Caco-2 (cell line): ENCODE measurements around the gene MED9. TPM values are rescaled to one million over a fixed set of nuclear protein-coding genes. Genes with fewer than 3 reads are reported as not detected.

Source experiments
- BruUV-seq: library from RNA; stranded (reverse); fragments of 400-500 nt; replicated peaks from 2 replicates; lab custom pipeline; 2021; lab: Mats Ljungman, UMichigan
- CTCF ChIA-PET: fragments of 300-600 bp; sonication (Branson Sonifier 250); formaldehyde crosslinking; loops from one replicate; lab custom pipeline; 2022; ENCODE audit warnings: antibody characterized with exemption; lab: Charles Lee
- POLR2A ChIA-PET: fragments of 300-600 bp; sonication (Branson Sonifier 250); formaldehyde crosslinking; loops from one replicate; lab custom pipeline; 2022; ENCODE audit warnings: antibody characterized with exemption; lab: Charles Lee
- DNase-seq, 2 experiments: peaks; one replicate each; pipeline versions ENCODE4 v3.0.0 to v3.0.0-alpha.2; 2020 to 2022
- H3K27me3 ChIP-seq: replicated peaks from 2 replicates; pipeline ENCODE4 v1.6.0; 2011; ENCODE audit warnings: low read length; ENCODE audit not compliant: control insufficient read depth, insufficient read depth
- H3K36me3 ChIP-seq: 2 replicates; pipeline ENCODE4 v1.5.1; 2011; ENCODE audit warnings: low read length; ENCODE audit not compliant: control insufficient read depth, insufficient read depth
- H3K4me1 ChIP-seq: fragments of 250-450 bp; sonication (Bioruptor Pico); 2 replicates; pipeline ENCODE4 v1.5.1; 2020; ENCODE audit warnings: mild to moderate bottlenecking
- H3K4me3 ChIP-seq: 2 replicates; pipeline ENCODE4 v1.5.1; 2011; ENCODE audit warnings: low read depth, mild to moderate bottlenecking, control low read depth, low read length
- H3K9me3 ChIP-seq: fragments of 250-450 bp; sonication (Bioruptor Pico); 2 replicates; pipeline ENCODE4 v1.5.1; 2020; ENCODE audit warnings: mild to moderate bottlenecking, moderate library complexity
- H3K27ac Mint-ChIP-seq: one replicate; pipeline ENCODE4 v1.8.0; 2022; ENCODE audit warnings: mixed read lengths; ENCODE audit not compliant: unreplicated experiment
- H3K27me3 Mint-ChIP-seq: one replicate; pipeline ENCODE4 v1.8.0; 2022; ENCODE audit warnings: mixed read lengths; ENCODE audit not compliant: insufficient read depth, unreplicated experiment
- H3K36me3 Mint-ChIP-seq: one replicate; pipeline ENCODE4 v1.8.0; 2022; ENCODE audit warnings: mild to moderate bottlenecking, mixed read lengths; ENCODE audit not compliant: insufficient read depth, unreplicated experiment
- H3K4me1 Mint-ChIP-seq: one replicate; pipeline ENCODE4 v1.8.0; 2022; ENCODE audit warnings: low read depth, mixed read lengths; ENCODE audit not compliant: unreplicated experiment
- H3K4me3 Mint-ChIP-seq: one replicate; pipeline ENCODE4 v1.8.0; 2022; ENCODE audit warnings: mild to moderate bottlenecking, moderate library complexity, mixed read lengths; ENCODE audit not compliant: unreplicated experiment
- H3K9me3 Mint-ChIP-seq: one replicate; pipeline ENCODE4 v1.8.0; 2022; ENCODE audit warnings: mixed read lengths; ENCODE audit not compliant: unreplicated experiment
- intact Hi-C: fragments of 100-400 bp; cut with micrococcal nuclease; formaldehyde crosslinking; loops from one replicate; pipeline ENCODE4 v1.10.0; 2022; ENCODE audit not compliant: unreplicated experiment
- total RNA-seq: library from RNA; stranded (reverse); gene quantifications from 2 replicates; pipeline ENCODE4 v1.2.3, GENCODE V29; 2022
- TF ChIP-seq, protein P1 (sequence below), 2 experiments: fragments of 200-600 bp in 1 of 2; IDR thresholded peaks; 1 replicate in 1 of 2; 2 replicates in 1 of 2; pipeline versions ENCODE4 v1.5.1 to v1.8.0; 2011 to 2022; ENCODE audit warnings: antibody characterized with exemption in 1 of 2, control low read depth in 1 of 2, inconsistent platforms in 1 of 2, low read depth in 1 of 2, low read length in 1 of 2, mild to moderate bottlenecking in 1 of 2, moderate library complexity in 1 of 2; ENCODE audit not compliant: insufficient read depth in 1 of 2, severe bottlenecking in 1 of 2, unreplicated experiment in 1 of 2

MED9 gene
- total RNA-seq, 1 experiment from 2014 or later = 24.9 TPM

DNA sequence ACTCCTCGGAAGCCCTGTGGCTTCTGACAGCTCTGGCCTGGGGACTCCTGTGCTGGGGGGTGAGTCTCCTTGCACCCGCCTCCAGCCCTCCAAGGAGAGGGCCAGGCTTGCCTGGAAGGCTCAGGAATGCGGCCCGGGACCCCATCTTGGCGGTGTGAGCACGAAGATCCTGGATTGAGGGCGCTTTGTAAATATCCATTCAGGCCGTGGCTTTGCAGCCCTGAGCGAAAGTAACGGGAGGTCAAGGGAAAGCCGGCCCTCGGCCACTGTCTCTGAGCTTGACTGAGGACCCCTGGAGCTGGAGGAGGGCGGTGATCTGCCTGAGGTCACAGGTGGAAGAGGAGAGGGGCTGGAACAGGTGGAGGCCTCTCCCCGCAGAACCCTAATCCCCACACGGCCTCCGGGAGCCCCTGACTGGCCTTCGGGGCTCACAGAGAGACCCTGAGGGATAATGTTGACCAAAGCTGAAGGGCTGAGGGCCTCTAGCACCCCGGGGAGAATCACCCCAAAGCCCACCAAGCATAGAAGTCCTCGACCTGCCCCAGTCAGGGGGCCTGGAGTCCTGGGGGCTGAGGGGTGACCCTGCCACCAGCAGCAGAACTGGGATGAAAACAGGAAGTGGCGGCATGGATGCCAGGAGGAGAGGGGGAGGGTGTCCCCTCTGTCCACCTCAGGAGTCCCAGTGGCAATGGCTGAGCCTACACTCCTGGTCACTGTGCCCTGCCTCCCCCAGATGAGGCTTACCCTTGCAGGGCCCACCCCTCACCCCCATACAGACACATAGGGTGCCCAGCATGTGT, 27.7 kb downstream of the MED9 start:
- Histone ChIP-seq H3K27me3 (no peaks in the 10 kb centered on the region), H3K4me3 (no peak overlapping the region), H3K36me3 (no peaks in the 10 kb centered on the region), H3K4me1 (no peaks in the 10 kb centered on the region), H3K9me3 (no peaks in the 10 kb centered on the region)
- ChIA-PET POLR2A (no interaction called here), CTCF (interaction anchor here (0.6 to 0.7 kb wide), 2 partner anchors 67 to 153 kb away, joined by 3 read pairs; no protein-coding TSS in a partner anchor)
- DNase-seq = no peak
- H3K27ac Mint-ChIP-seq = no peak overlapping the region
- TF ChIP-seq, protein P1, sequence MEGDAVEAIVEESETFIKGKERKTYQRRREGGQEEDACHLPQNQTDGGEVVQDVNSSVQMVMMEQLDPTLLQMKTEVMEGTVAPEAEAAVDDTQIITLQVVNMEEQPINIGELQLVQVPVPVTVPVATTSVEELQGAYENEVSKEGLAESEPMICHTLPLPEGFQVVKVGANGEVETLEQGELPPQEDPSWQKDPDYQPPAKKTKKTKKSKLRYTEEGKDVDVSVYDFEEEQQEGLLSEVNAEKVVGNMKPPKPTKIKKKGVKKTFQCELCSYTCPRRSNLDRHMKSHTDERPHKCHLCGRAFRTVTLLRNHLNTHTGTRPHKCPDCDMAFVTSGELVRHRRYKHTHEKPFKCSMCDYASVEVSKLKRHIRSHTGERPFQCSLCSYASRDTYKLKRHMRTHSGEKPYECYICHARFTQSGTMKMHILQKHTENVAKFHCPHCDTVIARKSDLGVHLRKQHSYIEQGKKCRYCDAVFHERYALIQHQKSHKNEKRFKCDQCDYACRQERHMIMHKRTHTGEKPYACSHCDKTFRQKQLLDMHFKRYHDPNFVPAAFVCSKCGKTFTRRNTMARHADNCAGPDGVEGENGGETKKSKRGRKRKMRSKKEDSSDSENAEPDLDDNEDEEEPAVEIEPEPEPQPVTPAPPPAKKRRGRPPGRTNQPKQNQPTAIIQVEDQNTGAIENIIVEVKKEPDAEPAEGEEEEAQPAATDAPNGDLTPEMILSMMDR (IDR thresholded peaks at IDR 0.05; ENCODE audit: insufficient read depth in 1 of 2, low read depth in 1 of 2, low read length in 1 of 2, severe bottlenecking in 1 of 2, unreplicated experiment in 1 of 2) = no peak
- intact Hi-C loops = no loop called here
- no peaks in the 10 kb centered on the region for H3K9me3 Mint-ChIP-seq
- peaks cover 6% of the 10 kb centered on the region for H3K36me3 Mint-ChIP-seq
- H3K4me3 Mint-ChIP-seq = no peak overlapping the region
- no TSS peak for BruUV-seq
- no peaks in the 10 kb centered on the region for H3K27me3 Mint-ChIP-seq
- no peaks in the 10 kb centered on the region for H3K4me1 Mint-ChIP-seq

DNA sequence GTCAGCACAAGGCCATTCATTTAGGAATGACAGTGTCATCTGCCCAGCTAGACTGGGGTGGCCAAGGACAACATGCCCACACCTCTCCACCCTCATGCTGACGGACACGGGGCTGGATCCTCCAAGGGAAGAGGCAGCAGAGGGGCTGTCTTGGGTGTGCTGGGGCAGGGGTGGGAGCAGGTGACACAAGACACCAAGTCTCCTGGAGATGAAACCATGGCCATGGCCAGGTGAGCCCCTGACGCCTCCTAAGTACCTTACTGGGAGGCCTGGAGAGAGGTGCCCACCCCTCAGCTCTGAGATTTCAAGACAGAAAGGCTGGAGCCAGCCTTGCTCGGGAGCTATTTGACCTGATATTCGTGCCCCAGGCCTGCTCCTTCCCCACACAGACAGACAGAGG, 28.4 kb downstream of the MED9 start:
- H3K4me3 Mint-ChIP-seq = no peak overlapping the region
- no peak for DNase-seq
- ChIA-PET POLR2A (no interaction called here), CTCF (interaction anchor here (0.5 to 0.7 kb wide), 3 partner anchors 67 to 153 kb away, joined by 3 to 5 read pairs (median 3); no protein-coding TSS in a partner anchor)
- H3K27ac Mint-ChIP-seq = no peak overlapping the region
- H3K27me3 ChIP-seq = no peaks in the 10 kb centered on the region
- H3K36me3 Mint-ChIP-seq = peaks cover 6% of the 10 kb centered on the region
- no peaks in the 10 kb centered on the region for H3K27me3 Mint-ChIP-seq
- no TSS peak for BruUV-seq
- H3K4me3 ChIP-seq = no peak overlapping the region
- TF ChIP-seq, protein P1 (IDR thresholded peaks at IDR 0.05; ENCODE audit: insufficient read depth in 1 of 2, low read depth in 1 of 2, low read length in 1 of 2, severe bottlenecking in 1 of 2, unreplicated experiment in 1 of 2) = no peak
- H3K9me3 Mint-ChIP-seq = no peaks in the 10 kb centered on the region
- intact Hi-C loops = no loop called here
- H3K4me1 ChIP-seq = no peaks in the 10 kb centered on the region
- no peaks in the 10 kb centered on the region for H3K36me3 ChIP-seq
- H3K9me3 ChIP-seq = no peaks in the 10 kb centered on the region
- no peaks in the 10 kb centered on the region for H3K4me1 Mint-ChIP-seq

DNA sequence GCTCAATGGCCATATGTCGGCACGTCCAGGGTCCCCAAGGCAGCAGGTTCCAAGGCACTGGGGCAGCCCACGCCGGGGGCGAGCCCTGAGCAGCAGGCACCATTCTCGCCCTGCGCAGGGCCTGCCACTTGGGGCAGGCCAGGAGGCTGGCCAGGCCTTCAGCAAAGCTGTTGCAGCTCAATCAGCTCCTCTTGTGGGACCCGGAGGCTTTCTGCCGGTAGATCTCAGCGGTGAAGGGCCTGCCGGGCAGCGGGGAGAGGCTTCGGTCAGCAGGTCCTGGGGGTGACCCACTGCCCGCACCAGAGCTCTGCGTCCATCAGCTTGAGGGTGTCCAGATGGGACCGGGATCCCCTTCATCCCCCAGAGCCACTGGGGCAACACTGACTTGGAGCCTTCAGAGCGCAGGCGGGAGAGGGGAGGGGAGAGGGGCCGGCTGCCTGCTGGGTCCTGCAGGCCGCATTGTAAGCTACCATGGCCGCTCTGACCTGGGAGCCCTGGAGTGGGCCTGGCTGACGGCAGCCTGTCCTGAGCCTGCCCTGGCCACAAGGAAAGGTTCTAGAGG, 28.9 kb downstream of the MED9 start:
- ChIA-PET POLR2A (no interaction called here), CTCF (interaction anchor here (0.5 to 0.6 kb wide), 2 partner anchors 10 to 66 kb away, joined by 3 to 5 read pairs; partner anchors contain the start of gene RASD1)
- H3K4me3 ChIP-seq = no peak overlapping the region
- no peaks in the 10 kb centered on the region for H3K4me1 ChIP-seq
- Mint-ChIP-seq H3K4me1 (no peaks in the 10 kb centered on the region), H3K4me3 (no peak overlapping the region), H3K27me3 (no peaks in the 10 kb centered on the region), H3K36me3 (peaks cover 6% of the 10 kb centered on the region), H3K9me3 (no peaks in the 10 kb centered on the region), H3K27ac (no peak overlapping the region)
- H3K36me3 ChIP-seq = no peaks in the 10 kb centered on the region
- intact Hi-C loops = no loop called here
- no peaks in the 10 kb centered on the region for H3K27me3 ChIP-seq
- TF ChIP-seq, protein P1 (IDR thresholded peaks at IDR 0.05; ENCODE audit: insufficient read depth in 1 of 2, low read depth in 1 of 2, low read length in 1 of 2, severe bottlenecking in 1 of 2, unreplicated experiment in 1 of 2) = no peak
- no peak for DNase-seq
- BruUV-seq = no TSS peak
- no peaks in the 10 kb centered on the region for H3K9me3 ChIP-seq
